ENCODE results near the gene GCNT2.

GCNT2 gene

GRCh38 chr6:10540073-10540746 is 19.1 kb downstream of the GCNT2 start:
- H3K4me2 ChIP-seq (ENCODE audit: low read length): no peak overlapping the region; the same call in 1 of the 2 replicates
- no peak overlapping the region for H2AFZ ChIP-seq (ENCODE audit: low read length)
- TF ChIP-seq EZH2 (IDR thresholded peaks at IDR 0.05; ENCODE audit: borderline replicate concordance, low read length) (no peak), CTCF (IDR thresholded peaks at IDR 0.05; ENCODE audit: low read length) (no peak)

GRCh38 chr6:10541591-10541990 is 20.4 kb downstream of the GCNT2 start:
- Histone ChIP-seq H4K20me1 (ENCODE audit: insufficient read depth, low read length) (no peaks in the 10 kb centered on the region), H3K4me1 (ENCODE audit: insufficient read depth, low read length, severe bottlenecking) (peaks cover 36% of the 10 kb centered on the region), H3K4me3 (ENCODE audit: low read depth, low read length, poor library complexity, severe bottlenecking) (no peak overlapping the region), H2AFZ (ENCODE audit: low read length) (no peak overlapping the region), H3K79me2 (ENCODE audit: insufficient read depth, low read length) (peaks cover 76% of the 10 kb centered on the region), H3K27ac (ENCODE audit: low read depth, low read length, poor library complexity, severe bottlenecking) (no peak overlapping the region), H3K27me3 (ENCODE audit: insufficient read depth, low read length) (no peaks in the 10 kb centered on the region), H3F3A (ENCODE audit: insufficient read depth, low read length) (peaks cover 4% of the 10 kb centered on the region; the same call in 1 of the 2 replicates), H3K4me2 (ENCODE audit: low read length) (no peak overlapping the region), H3K9me2 (ENCODE audit: low read depth, low read length) (no peaks in the 10 kb centered on the region), H3K36me3 (ENCODE audit: insufficient read depth, low read length) (peaks cover 34% of the 10 kb centered on the region), H3K9me3 (ENCODE audit: low read length) (no peaks in the 10 kb centered on the region), H3K9ac (ENCODE audit: low read length) (no peak overlapping the region)
- no peak for TF ChIP-seq EZH2 (IDR thresholded peaks at IDR 0.05; ENCODE audit: borderline replicate concordance, low read length)
- no peak for TF ChIP-seq CTCF (IDR thresholded peaks at IDR 0.05; ENCODE audit: low read length)

More at GRCh38 chr6:10540073-10540746, 19.1 kb downstream of the GCNT2 start:
- Histone ChIP-seq H3K4me3 (ENCODE audit: low read depth, low read length, poor library complexity, severe bottlenecking) (no peak overlapping the region), H3K9me2 (ENCODE audit: low read depth, low read length) (no peaks in the 10 kb centered on the region), H3F3A (ENCODE audit: insufficient read depth, low read length) (peaks cover 4% of the 10 kb centered on the region; the same call in 1 of the 2 replicates), H3K27me3 (ENCODE audit: insufficient read depth, low read length) (no peaks in the 10 kb centered on the region), H3K36me3 (ENCODE audit: insufficient read depth, low read length) (peaks cover 34% of the 10 kb centered on the region), H3K27ac (ENCODE audit: low read depth, low read length, poor library complexity, severe bottlenecking) (peak overlapping the region; percentile 33), H4K20me1 (ENCODE audit: insufficient read depth, low read length) (no peaks in the 10 kb centered on the region), H3K4me1 (ENCODE audit: insufficient read depth, low read length, severe bottlenecking) (peaks cover 50% of the 10 kb centered on the region), H3K79me2 (ENCODE audit: insufficient read depth, low read length) (peaks cover 63% of the 10 kb centered on the region), H3K9me3 (ENCODE audit: low read length) (no peaks in the 10 kb centered on the region), H3K9ac (ENCODE audit: low read length) (no peak overlapping the region)

GRCh38 chr6:10542213-10542612 is 21.1 kb downstream of the GCNT2 start:
- Histone ChIP-seq H3K4me1 (ENCODE audit: insufficient read depth, low read length, severe bottlenecking) (peaks cover 30% of the 10 kb centered on the region), H3K4me3 (ENCODE audit: low read depth, low read length, poor library complexity, severe bottlenecking) (no peak overlapping the region), H3K9me2 (ENCODE audit: low read depth, low read length) (no peaks in the 10 kb centered on the region), H3K9me3 (ENCODE audit: low read length) (no peaks in the 10 kb centered on the region), H3K4me2 (ENCODE audit: low read length) (no peak overlapping the region), H3K79me2 (ENCODE audit: insufficient read depth, low read length) (peaks cover 77% of the 10 kb centered on the region), H3F3A (ENCODE audit: insufficient read depth, low read length) (peaks cover 4% of the 10 kb centered on the region; the same call in 1 of the 2 replicates), H3K27me3 (ENCODE audit: insufficient read depth, low read length) (no peaks in the 10 kb centered on the region), H3K27ac (ENCODE audit: low read depth, low read length, poor library complexity, severe bottlenecking) (no peak overlapping the region), H3K36me3 (ENCODE audit: insufficient read depth, low read length) (peaks cover 29% of the 10 kb centered on the region), H3K9ac (ENCODE audit: low read length) (no peak overlapping the region), H2AFZ (ENCODE audit: low read length) (no peak overlapping the region), H4K20me1 (ENCODE audit: insufficient read depth, low read length) (no peaks in the 10 kb centered on the region)
- TF ChIP-seq EZH2 (IDR thresholded peaks at IDR 0.05; ENCODE audit: borderline replicate concordance, low read length): no peak
- no peak for TF ChIP-seq CTCF (IDR thresholded peaks at IDR 0.05; ENCODE audit: low read length)
